Testis (tissue), 2 donors: ENCODE results near the gene ESPNL.

Experiments
- POLR2A ChIP-seq: fragments of 450-650 bp; IDR thresholded peaks from one replicate; pipeline ENCODE4 v1.6.1; 2017; ENCODE audit warnings: antibody characterized with exemption, mild to moderate bottlenecking, moderate library complexity
- TF ChIP-seq, protein P1 (sequence below), 3 experiments: fragments of 450-650 bp in 2 of 3; fragments of 200-600 bp in 1 of 3; sonication (generic) in 1 of 3; IDR thresholded peaks; one replicate each; pipeline ENCODE4 v1.5.1; 2016 to 2019; ENCODE audit warnings: antibody characterized with exemption in 3 of 3, mild to moderate bottlenecking in 2 of 3, moderate library complexity in 1 of 3

GRCh38 chr2:238167761-238168160 lies 67.6 kb downstream of the ESPNL start:
- no peak for TF ChIP-seq POLR2A
- TF ChIP-seq, protein P1, sequence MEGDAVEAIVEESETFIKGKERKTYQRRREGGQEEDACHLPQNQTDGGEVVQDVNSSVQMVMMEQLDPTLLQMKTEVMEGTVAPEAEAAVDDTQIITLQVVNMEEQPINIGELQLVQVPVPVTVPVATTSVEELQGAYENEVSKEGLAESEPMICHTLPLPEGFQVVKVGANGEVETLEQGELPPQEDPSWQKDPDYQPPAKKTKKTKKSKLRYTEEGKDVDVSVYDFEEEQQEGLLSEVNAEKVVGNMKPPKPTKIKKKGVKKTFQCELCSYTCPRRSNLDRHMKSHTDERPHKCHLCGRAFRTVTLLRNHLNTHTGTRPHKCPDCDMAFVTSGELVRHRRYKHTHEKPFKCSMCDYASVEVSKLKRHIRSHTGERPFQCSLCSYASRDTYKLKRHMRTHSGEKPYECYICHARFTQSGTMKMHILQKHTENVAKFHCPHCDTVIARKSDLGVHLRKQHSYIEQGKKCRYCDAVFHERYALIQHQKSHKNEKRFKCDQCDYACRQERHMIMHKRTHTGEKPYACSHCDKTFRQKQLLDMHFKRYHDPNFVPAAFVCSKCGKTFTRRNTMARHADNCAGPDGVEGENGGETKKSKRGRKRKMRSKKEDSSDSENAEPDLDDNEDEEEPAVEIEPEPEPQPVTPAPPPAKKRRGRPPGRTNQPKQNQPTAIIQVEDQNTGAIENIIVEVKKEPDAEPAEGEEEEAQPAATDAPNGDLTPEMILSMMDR (IDR thresholded peaks at IDR 0.05): no peak
